ENCODE measurements around the gene GABRP.

- no peak for TF ChIP-seq CTCF (IDR thresholded peaks at IDR 0.05)
- TF ChIP-seq ZFX (IDR thresholded peaks at IDR 0.05; ENCODE audit: borderline replicate concordance): no peak
Measured at GRCh38 chr5:170746075-170746960, 37.2 kb upstream of the GABRP start.

All from 22Rv1 (cell line).